SK-N-SH (cell line): ENCODE results near the gene EXOC3L1. TPM values are rescaled to one million over a fixed set of nuclear protein-coding genes. Genes with fewer than 3 reads are reported as not detected.

Experiments
- CTCF ChIA-PET: fragments of 300-600, 350-600 bp; formaldehyde crosslinking; extraction: SDS; loops from one replicate; lab custom pipeline; 2021; lab: Yijun Ruan, JAX
- POLR2A ChIA-PET: fragments of 350-600 bp; sonication (Branson Sonifier 250); formaldehyde crosslinking; extraction: SDS; loops from one replicate; lab custom pipeline; 2020; ENCODE audit warnings: antibody characterized with exemption, inconsistent platforms; lab: Yijun Ruan, JAX
- DNase-seq: peaks from one replicate; pipeline ENCODE4 v3.0.0; 2012
- H2AFZ ChIP-seq: fragments of 200-600 bp; sonication (generic); 2 replicates; pipeline ENCODE4 v1.8.1; 2016; ENCODE audit warnings: antibody characterized with exemption, mild to moderate bottlenecking, low read depth
- H3F3A ChIP-seq: fragments of 200-600 bp; sonication (generic); replicated peaks from 2 replicates; pipeline ENCODE3; 2016; ENCODE audit warnings: antibody characterized with exemption, mild to moderate bottlenecking; ENCODE audit not compliant: insufficient read depth
- H3K27ac ChIP-seq, 2 experiments: fragments of 200-500 bp in 1 of 2; fragments of 200-600 bp in 1 of 2; sonication (Bioruptor generic) in 1 of 2; sonication (generic), shearing (Covaris generic) in 1 of 2; 2 replicates each; pipeline versions ENCODE4 v1.5.1 to v1.6.1; 2014 to 2016; ENCODE audit warnings: low read depth in 2 of 2, inconsistent platforms in 1 of 2, low read length in 1 of 2, mild to moderate bottlenecking in 1 of 2, mixed read lengths in 1 of 2
- H3K27me3 ChIP-seq: fragments of 200-600 bp; sonication (generic), shearing (Covaris generic); 2 replicates; pipeline ENCODE4 v1.6.1; 2016; ENCODE audit warnings: mixed run types; ENCODE audit not compliant: insufficient read depth
- H3K36me3 ChIP-seq, 2 experiments: fragments of 200-500 bp in 1 of 2; fragments of 200-600 bp in 1 of 2; sonication (Bioruptor generic) in 1 of 2; sonication (generic) in 1 of 2; replicated peaks in 1 of 2; 2 replicates each; pipeline versions ENCODE3 to v1.5.1; 2014 to 2016; ENCODE audit warnings: low read length in 1 of 2, mild to moderate bottlenecking in 1 of 2; ENCODE audit not compliant: insufficient read depth in 2 of 2, control insufficient read depth in 1 of 2
- H3K4me1 ChIP-seq, 2 experiments: fragments of 200-500 bp in 1 of 2; fragments of 200-600 bp in 1 of 2; sonication (Bioruptor generic) in 1 of 2; sonication (generic), shearing (Covaris generic) in 1 of 2; 2 replicates each; pipeline versions ENCODE4 v1.5.1 to v1.6.1; 2014 to 2016; ENCODE audit warnings: low read depth in 1 of 2, low read length in 1 of 2, mixed run types in 1 of 2; ENCODE audit not compliant: insufficient read depth in 2 of 2, control insufficient read depth in 1 of 2
- H3K4me2 ChIP-seq: fragments of 200-600 bp; sonication (generic), shearing (Covaris generic); 2 replicates; pipeline ENCODE4 v1.6.1; 2017; ENCODE audit warnings: mixed run types
- H3K4me3 ChIP-seq, 2 experiments: fragments of 200-500 bp in 1 of 2; fragments of 200-600 bp in 1 of 2; sonication (Bioruptor generic) in 1 of 2; sonication (generic), shearing (Covaris generic) in 1 of 2; 2 replicates each; pipeline versions ENCODE4 v1.5.1 to v1.8.1; 2014 to 2016; ENCODE audit warnings: low read depth in 2 of 2, inconsistent platforms in 1 of 2, low read length in 1 of 2, mild to moderate bottlenecking in 1 of 2, mixed read lengths in 1 of 2, moderate library complexity in 1 of 2
- H3K79me2 ChIP-seq: fragments of 200-600 bp; sonication (generic); 2 replicates; pipeline ENCODE4 v1.8.1; 2017; ENCODE audit warnings: mild to moderate bottlenecking; ENCODE audit not compliant: insufficient read depth
- H3K9ac ChIP-seq: fragments of 200-600 bp; sonication (generic); 2 replicates; pipeline ENCODE4 v1.6.1; 2017; ENCODE audit warnings: mixed run types
- H3K9me2 ChIP-seq: fragments of 200-600 bp; sonication (generic); 2 replicates; pipeline ENCODE4 v1.6.1; 2017; ENCODE audit warnings: mixed run types
- H3K9me3 ChIP-seq: fragments of 200-600 bp; sonication (generic); 2 replicates; pipeline ENCODE4 v1.6.1; 2017; ENCODE audit warnings: mixed run types, mild to moderate bottlenecking, moderate library complexity
- H4K20me1 ChIP-seq: fragments of 200-600 bp; sonication (generic); 2 replicates; pipeline ENCODE4 v1.6.1; 2017; ENCODE audit warnings: mild to moderate bottlenecking, mixed run types; ENCODE audit not compliant: insufficient read depth
- EP300 ChIP-seq, 2 experiments: IDR thresholded peaks; 2 replicates each; pipeline versions ENCODE4 v1.4.0 to v1.6.1; 2012; ENCODE audit warnings: borderline replicate concordance in 1 of 2, low read depth in 1 of 2, low read length in 1 of 2
- GATA2 ChIP-seq: sonication (generic); formaldehyde crosslinking; IDR thresholded peaks from 2 replicates; pipeline ENCODE4 v1.5.0; 2020; ENCODE audit warnings: mild to moderate bottlenecking, missing genetic modification reagents
- MEF2A ChIP-seq: IDR thresholded peaks from 2 replicates; pipeline ENCODE4 v1.4.0; 2012; ENCODE audit warnings: low read depth, borderline replicate concordance
- MXI1 ChIP-seq: IDR thresholded peaks from 2 replicates; pipeline ENCODE4 v1.6.1; 2012; ENCODE audit warnings: mild to moderate bottlenecking, low read depth, low read length, improper control_type of control experiment
- TEAD4 ChIP-seq: IDR thresholded peaks from 2 replicates; pipeline ENCODE4 v1.4.0; 2012; ENCODE audit warnings: mild to moderate bottlenecking, borderline replicate concordance; ENCODE audit not compliant: insufficient read depth
- WGBS: methylation state at CpG from one replicate; pipeline ENCODE4 v1.1.6; 2017; ENCODE audit warnings: low lambda C conversion rate; 5-methylcytosine and 5-hydroxymethylcytosine counted together
- polyA plus RNA-seq, 3 experiments: library from polyadenylated mRNA; depleted of rRNA; stranded (reverse); fragments of >200 nt; gene quantifications; 2 replicates each; pipeline ENCODE4 v1.2.3, GENCODE V29; 2012
- TF ChIP-seq, protein P1 (sequence below): IDR thresholded peaks from 2 replicates; pipeline ENCODE4; 2012
- TF ChIP-seq, protein P2 (sequence below): fragments of 150-350 bp; IDR thresholded peaks from 2 replicates; pipeline ENCODE4 v1.6.1; 2016; ENCODE audit warnings: mild to moderate bottlenecking, low read depth, low read length

Gene EXOC3L1
- polyA plus RNA-seq, 1 of the 3 experiments (the other 2 are of a cell fraction) = 0.46 TPM

GRCh38 chr16:67183284-67183626, 6.7 kb downstream of the EXOC3L1 start:
- peaks cover 22 to 34% of the 10 kb centered on the region in 2 experiments for H3K4me1 ChIP-seq
- no peaks in the 10 kb centered on the region; the same call in none of the 2 replicates for H4K20me1 ChIP-seq
- 3% methylated on average over 11 of the region's 11 CpGs for WGBS
- H3K79me2 ChIP-seq = peaks cover 22% of the 10 kb centered on the region
- no peaks in the 10 kb centered on the region for H3K27me3 ChIP-seq
- peak overlapping the region; percentile 96 for H3K9ac ChIP-seq
- TF ChIP-seq EP300 (IDR thresholded peaks at IDR 0.05; ENCODE audit: borderline replicate concordance in 1 of 2, low read depth in 1 of 2, low read length in 1 of 2) (no peak), GATA2 (CRISPR knock-in tag) (no peak), MEF2A (no peak), TEAD4 (no peak), MXI1 (no peak)
- TF ChIP-seq, protein P1, sequence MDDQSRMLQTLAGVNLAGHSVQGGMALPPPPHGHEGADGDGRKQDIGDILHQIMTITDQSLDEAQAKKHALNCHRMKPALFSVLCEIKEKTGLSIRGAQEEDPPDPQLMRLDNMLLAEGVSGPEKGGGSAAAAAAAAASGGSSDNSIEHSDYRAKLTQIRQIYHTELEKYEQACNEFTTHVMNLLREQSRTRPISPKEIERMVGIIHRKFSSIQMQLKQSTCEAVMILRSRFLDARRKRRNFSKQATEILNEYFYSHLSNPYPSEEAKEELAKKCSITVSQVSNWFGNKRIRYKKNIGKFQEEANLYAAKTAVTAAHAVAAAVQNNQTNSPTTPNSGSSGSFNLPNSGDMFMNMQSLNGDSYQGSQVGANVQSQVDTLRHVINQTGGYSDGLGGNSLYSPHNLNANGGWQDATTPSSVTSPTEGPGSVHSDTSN = no peak
- no peaks in the 10 kb centered on the region for H3K9me3 ChIP-seq
- no peak for DNase-seq
- POLR2A ChIA-PET = interaction anchor here (0.7 to 1.6 kb wide), 2 partner anchors 9 to 77 kb away, joined by 3 to 5 read pairs; no protein-coding TSS in a partner anchor
- no peaks in the 10 kb centered on the region for H3K36me3 ChIP-seq
- CTCF ChIA-PET = interaction anchor here (1.4 to 4.2 kb wide), 5 partner anchors 8 to 170 kb away, joined by 3 to 27 read pairs (median 7); partner anchors contain the start of genes B3GNT9 and NOL3
- H2AFZ ChIP-seq = peak overlapping the region; percentile 66; the same call in 1 of the 2 replicates
- peak overlapping the region; percentile 60 to 92; a peak in 3 of 4 replicates for H3K27ac ChIP-seq
- peak overlapping the region; percentile 92 for H3K4me2 ChIP-seq
- H3F3A ChIP-seq = peaks cover 36% of the 10 kb centered on the region
- peak overlapping the region; percentile 81 to 82 for H3K4me3 ChIP-seq
- H3K9me2 ChIP-seq = no peaks in the 10 kb centered on the region

- no peak for DNase-seq
- ChIA-PET POLR2A (interaction anchor here (1.6 kb wide), 1 partner anchor 8 kb away, joined by 5 read pairs; no protein-coding TSS in a partner anchor), CTCF (interaction anchor here (1.4 to 4.2 kb wide), 5 partner anchors 8 to 165 kb away, joined by 3 to 27 read pairs (median 7); partner anchors contain the start of genes B3GNT9 and NOL3)
- Histone ChIP-seq H3K9me3 (no peaks in the 10 kb centered on the region), H3K4me1 (peaks cover 22 to 44% of the 10 kb centered on the region in 2 experiments), H3K27me3 (no peaks in the 10 kb centered on the region), H3F3A (peaks cover 42% of the 10 kb centered on the region), H3K27ac (peak overlapping the region in 1 of 2 experiments; percentile 51; a peak in 1 of 4 replicates), H3K79me2 (peaks cover 22% of the 10 kb centered on the region), H3K4me3 (peak overlapping the region in 1 of 2 experiments; percentile 82; a peak in 3 of 4 replicates), H3K9ac (peak overlapping the region; percentile 96; the same call in 1 of the 2 replicates), H3K4me2 (peak overlapping the region; percentile 92), H3K9me2 (no peaks in the 10 kb centered on the region), H3K36me3 (no peaks in the 10 kb centered on the region), H4K20me1 (peaks cover 6% of the 10 kb centered on the region), H2AFZ (no peak overlapping the region)
- WGBS = 87% methylated on average over 2 of the region's 2 CpGs
- TF ChIP-seq, protein P2, sequence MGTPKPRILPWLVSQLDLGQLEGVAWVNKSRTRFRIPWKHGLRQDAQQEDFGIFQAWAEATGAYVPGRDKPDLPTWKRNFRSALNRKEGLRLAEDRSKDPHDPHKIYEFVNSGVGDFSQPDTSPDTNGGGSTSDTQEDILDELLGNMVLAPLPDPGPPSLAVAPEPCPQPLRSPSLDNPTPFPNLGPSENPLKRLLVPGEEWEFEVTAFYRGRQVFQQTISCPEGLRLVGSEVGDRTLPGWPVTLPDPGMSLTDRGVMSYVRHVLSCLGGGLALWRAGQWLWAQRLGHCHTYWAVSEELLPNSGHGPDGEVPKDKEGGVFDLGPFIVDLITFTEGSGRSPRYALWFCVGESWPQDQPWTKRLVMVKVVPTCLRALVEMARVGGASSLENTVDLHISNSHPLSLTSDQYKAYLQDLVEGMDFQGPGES = no peak
Observed at GRCh38 chr16:67182288-67182687, 7.6 kb downstream of the EXOC3L1 start.
